Lung (tissue), 12 donors: ENCODE measurements around the gene NABP2. TPM values are rescaled to one million over a fixed set of nuclear protein-coding genes. Genes with fewer than 3 reads are reported as not detected.
"Not testable (repeated sequence)": the region's sequence is repeated elsewhere in the genome, so short reads cannot be mapped to it uniquely, and the experiment has no call there.

ENCODE experiments used
- ATAC-seq: fragments of 200-7000 bp; cut with Tn5 transposase; one replicate; pipeline ENCODE4 v1.9.1; 2020; ENCODE audit warnings: moderate number of reproducible peaks; ENCODE audit not compliant: insufficient read depth, low FRiP score
- DNase-seq, 3 donors: peaks; one replicate each; pipeline ENCODE4 v3.0.0-alpha.2; 2013 to 2017
- H3K27ac ChIP-seq, 2 donors: one replicate each; pipeline ENCODE4 v1.5.1; 2013; ENCODE audit warnings: mild to moderate bottlenecking in 2 of 2, moderate library complexity in 2 of 2, control low read depth in 1 of 2, inconsistent platforms in 1 of 2, low read depth in 1 of 2, low read length in 1 of 2
- H3K27me3 ChIP-seq, 3 donors: one replicate each; pipeline ENCODE4 v1.5.1; 2013; ENCODE audit warnings: low read length in 2 of 3; ENCODE audit not compliant: control insufficient read depth in 3 of 3, insufficient read depth in 3 of 3
- H3K36me3 ChIP-seq, 4 donors: one replicate each; pipeline ENCODE4 v1.5.1; 2013; ENCODE audit warnings: low read length in 4 of 4, mild to moderate bottlenecking in 1 of 4, moderate library complexity in 1 of 4; ENCODE audit not compliant: control insufficient read depth in 4 of 4, insufficient read depth in 4 of 4
- H3K4me1 ChIP-seq, 5 donors: one replicate each; pipeline ENCODE4 v1.5.1; 2013; ENCODE audit warnings: low read length in 5 of 5, mild to moderate bottlenecking in 2 of 5, moderate library complexity in 1 of 5; ENCODE audit not compliant: control insufficient read depth in 5 of 5, insufficient read depth in 5 of 5
- H3K4me3 ChIP-seq: one replicate; pipeline ENCODE4 v1.5.1; 2013; ENCODE audit warnings: mild to moderate bottlenecking, control low read depth, moderate library complexity
- H3K9ac ChIP-seq, 2 donors: one replicate each; pipeline ENCODE4 v1.5.1; 2013; ENCODE audit warnings: low read length in 2 of 2, control low read depth in 1 of 2; ENCODE audit not compliant: insufficient read depth in 1 of 2
- H3K9me3 ChIP-seq, 4 donors: one replicate each; pipeline ENCODE4 v1.5.1; 2013; ENCODE audit warnings: low read length in 3 of 4, mild to moderate bottlenecking in 1 of 4, moderate library complexity in 1 of 4; ENCODE audit not compliant: control insufficient read depth in 4 of 4, insufficient read depth in 3 of 4
- WGBS, 2 donors: extraction: QIAGEN DNeasy Blood & Tissue Kit; methylation state at CpG; one replicate each; pipeline ENCODE4 v1.1.7; 2013; 5-methylcytosine and 5-hydroxymethylcytosine counted together
- polyA plus RNA-seq, 2 donors: library from polyadenylated mRNA; stranded (reverse); fragments of 200-250 nt; gene quantifications; one replicate each; pipeline ENCODE4 v1.2.1, GENCODE V29; 2013
- total RNA-seq, 2 donors: library from RNA; depleted of rRNA in 1 of 2; stranded (reverse); fragments of >200 nt in 1 of 2; gene quantifications; one replicate each; pipeline ENCODE4 v1.2.1, GENCODE V29; 2014 to 2021
- TF ChIP-seq, protein P1 (sequence below): IDR thresholded peaks from 2 replicates; pipeline ENCODE4 v1.5.1; 2012; ENCODE audit warnings: mild to moderate bottlenecking; ENCODE audit errors: control extremely low read depth, extremely low read depth
- donor health status: control.
- donor health status: control.
- donor health status: Bipolar disorder and iron deficiency.
- donor health status: healthy.
- donor health status: DM: yes; HTN: yes; CAD: no.

NABP2 gene
- total and polyA plus RNA-seq, 4 donors = 11.3 to 31.4 (median 23.0) TPM

DNA sequence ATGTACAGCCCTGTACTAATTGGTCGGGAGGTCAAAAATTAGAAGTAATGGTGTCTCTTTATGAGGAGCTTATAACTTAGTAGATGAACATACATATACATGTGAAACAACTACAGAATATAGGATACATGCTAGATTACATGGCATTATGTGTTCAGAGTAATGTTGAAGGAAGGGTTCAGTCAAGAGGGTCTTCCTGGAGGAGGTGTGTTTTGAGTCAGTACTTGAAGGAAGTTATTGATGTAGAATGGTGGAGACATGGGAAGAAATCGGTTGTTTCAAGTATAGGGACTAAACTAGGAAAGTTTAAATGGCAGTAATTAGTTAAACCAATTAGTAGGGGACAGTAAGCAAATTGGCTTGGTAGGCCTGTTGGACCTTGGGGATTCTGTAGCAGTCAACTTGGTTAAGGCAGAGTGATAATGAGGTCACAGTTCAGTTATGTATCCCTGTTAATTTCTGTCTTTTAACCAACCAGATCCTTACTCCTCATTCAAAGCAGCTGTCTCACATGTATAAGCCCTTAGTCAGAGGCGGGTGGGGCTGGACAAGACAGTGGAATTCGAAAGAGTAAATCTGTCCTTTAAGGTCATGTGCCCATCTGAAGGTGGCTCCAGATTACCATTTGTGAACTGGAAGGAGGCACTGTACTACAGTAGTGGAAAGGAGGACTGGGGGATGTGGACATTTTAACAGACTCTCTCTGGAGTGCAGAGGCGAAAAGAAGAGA lies 37.5 kb downstream of the NABP2 start:
- Histone ChIP-seq H3K36me3 (peaks cover 0 to 4% (median 2%) of the 10 kb centered on the region in 4 donors), H3K27ac (no peak overlapping the region), H3K27me3 (no peaks in the 10 kb centered on the region), H3K4me1 (peaks cover 0 to 20% (median 5%) of the 10 kb centered on the region in 5 donors), H3K9ac (no peak overlapping the region), H3K4me3 (no peak overlapping the region), H3K9me3 (no peaks in the 10 kb centered on the region)
- DNase-seq (no peak), ATAC-seq (no peak)
- TF ChIP-seq, protein P1, sequence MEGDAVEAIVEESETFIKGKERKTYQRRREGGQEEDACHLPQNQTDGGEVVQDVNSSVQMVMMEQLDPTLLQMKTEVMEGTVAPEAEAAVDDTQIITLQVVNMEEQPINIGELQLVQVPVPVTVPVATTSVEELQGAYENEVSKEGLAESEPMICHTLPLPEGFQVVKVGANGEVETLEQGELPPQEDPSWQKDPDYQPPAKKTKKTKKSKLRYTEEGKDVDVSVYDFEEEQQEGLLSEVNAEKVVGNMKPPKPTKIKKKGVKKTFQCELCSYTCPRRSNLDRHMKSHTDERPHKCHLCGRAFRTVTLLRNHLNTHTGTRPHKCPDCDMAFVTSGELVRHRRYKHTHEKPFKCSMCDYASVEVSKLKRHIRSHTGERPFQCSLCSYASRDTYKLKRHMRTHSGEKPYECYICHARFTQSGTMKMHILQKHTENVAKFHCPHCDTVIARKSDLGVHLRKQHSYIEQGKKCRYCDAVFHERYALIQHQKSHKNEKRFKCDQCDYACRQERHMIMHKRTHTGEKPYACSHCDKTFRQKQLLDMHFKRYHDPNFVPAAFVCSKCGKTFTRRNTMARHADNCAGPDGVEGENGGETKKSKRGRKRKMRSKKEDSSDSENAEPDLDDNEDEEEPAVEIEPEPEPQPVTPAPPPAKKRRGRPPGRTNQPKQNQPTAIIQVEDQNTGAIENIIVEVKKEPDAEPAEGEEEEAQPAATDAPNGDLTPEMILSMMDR = no peak
- 90 to 92% methylated on average over 5 of the region's 5 CpGs for WGBS, 2 donors

- not testable (repeated sequence) for H3K36me3 ChIP-seq, H3K9me3 ChIP-seq, H3K27me3 ChIP-seq, H3K4me3 ChIP-seq, ATAC-seq, H3K27ac ChIP-seq, H3K9ac ChIP-seq, DNase-seq
- WGBS, 2 donors = 90 to 92% methylated on average over 7 of the region's 7 CpGs
- peaks cover 0 to 11% (median 4%) of the 10 kb centered on the region in 5 donors for H3K4me1 ChIP-seq
Measured at GRCh38 chr12:56262955-56263354, 38.8 kb downstream of the NABP2 start.

DNA sequence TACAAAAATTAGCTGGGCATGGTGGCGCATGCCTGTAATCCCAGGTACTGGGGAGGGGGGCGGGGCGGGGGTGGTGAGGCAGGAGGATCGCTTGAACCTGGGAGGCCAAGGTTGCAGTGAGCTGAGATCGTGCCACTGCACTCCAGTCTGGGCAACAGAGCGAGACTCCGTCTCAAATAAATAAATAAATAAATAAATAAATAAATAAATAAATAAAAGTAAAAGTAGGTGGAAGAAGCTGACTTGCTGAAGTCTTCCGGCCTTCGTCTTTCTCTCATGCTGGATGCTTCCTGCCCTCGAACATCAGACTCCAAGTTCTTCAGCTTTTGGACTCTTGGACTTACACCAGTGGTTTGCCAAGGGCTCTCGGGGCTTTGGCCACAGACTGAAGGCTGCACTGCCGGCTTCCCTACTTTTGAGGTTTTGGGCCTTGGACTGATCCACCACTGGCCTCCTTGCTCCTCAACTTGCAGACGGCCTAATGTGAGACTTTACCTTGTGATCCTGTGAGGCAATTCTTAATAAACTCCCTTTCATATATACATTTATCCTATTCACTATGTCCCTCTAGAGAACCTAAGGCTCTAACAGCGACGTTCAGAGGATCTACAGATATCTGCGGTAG lies 42.0 kb downstream of the NABP2 start:
- Histone ChIP-seq H3K27ac (peak overlapping the region; percentile 84 to 99), H3K9ac (peak overlapping the region; percentile 72 to 95), H3K4me3 (peak overlapping the region; percentile 83)
- H3K4me1 ChIP-seq, H3K27me3 ChIP-seq, H3K36me3 ChIP-seq, ATAC-seq, H3K9me3 ChIP-seq: not testable (repeated sequence)
- DNase-seq = peak in 1 of 3 donors; percentile 14
- 48 to 58% methylated on average over 16 of the region's 16 CpGs for WGBS, 2 donors

GRCh38 chr12:56266693-56267442 lies 42.7 kb downstream of the NABP2 start, which contains the start of gene COQ10A:
COQ10A (plus strand) TSS chr12:56266942; CDS start chr12:56267119, 177 bp downstream.
- Histone ChIP-seq H3K9me3 (no peaks in the 10 kb centered on the region), H3K4me1 (peaks cover 0 to 7% (median 4%) of the 10 kb centered on the region in 5 donors), H3K36me3 (peaks cover 0 to 8% (median 2%) of the 10 kb centered on the region in 4 donors), H3K9ac (peak within 1 kb of the TSS; percentile 72 to 95), H3K27me3 (no peaks in the 10 kb centered on the region), H3K4me3 (peak within 1 kb of the TSS; percentile 83), H3K27ac (peak within 1 kb of the TSS; percentile 84 to 99)
- TF ChIP-seq, protein P1 = no peak
- DNase-seq (peak; percentile 91 to 93 (median 93)), ATAC-seq (peak; percentile 95)
- WGBS, 2 donors = 0 to 1% methylated on average over 51 to 68 of the region's 68 CpGs
